Peyer's patch (tissue), 4 donors: Measurements from ENCODE around the gene AGAP5.

Experiments
- POLR2A ChIP-seq, 2 donors: fragments of 450-650 bp; IDR thresholded peaks; one replicate each; pipeline ENCODE4 v1.5.1; 2017; ENCODE audit warnings: antibody characterized with exemption in 2 of 2, mild to moderate bottlenecking in 2 of 2, moderate library complexity in 2 of 2
- TF ChIP-seq, protein P1 (sequence below), 6 experiments: fragments of 450-650 bp in 4 of 6; fragments of 200-600 bp in 2 of 6; sonication (generic) in 1 of 6; IDR thresholded peaks; one replicate each; pipeline ENCODE4 v1.5.1; 2017 to 2019; ENCODE audit warnings: antibody characterized with exemption in 6 of 6, mild to moderate bottlenecking in 3 of 6, moderate library complexity in 1 of 6

GRCh38 chr10:73649876-73650536 is 47.9 kb downstream of the AGAP5 start:
- TF ChIP-seq, protein P1, sequence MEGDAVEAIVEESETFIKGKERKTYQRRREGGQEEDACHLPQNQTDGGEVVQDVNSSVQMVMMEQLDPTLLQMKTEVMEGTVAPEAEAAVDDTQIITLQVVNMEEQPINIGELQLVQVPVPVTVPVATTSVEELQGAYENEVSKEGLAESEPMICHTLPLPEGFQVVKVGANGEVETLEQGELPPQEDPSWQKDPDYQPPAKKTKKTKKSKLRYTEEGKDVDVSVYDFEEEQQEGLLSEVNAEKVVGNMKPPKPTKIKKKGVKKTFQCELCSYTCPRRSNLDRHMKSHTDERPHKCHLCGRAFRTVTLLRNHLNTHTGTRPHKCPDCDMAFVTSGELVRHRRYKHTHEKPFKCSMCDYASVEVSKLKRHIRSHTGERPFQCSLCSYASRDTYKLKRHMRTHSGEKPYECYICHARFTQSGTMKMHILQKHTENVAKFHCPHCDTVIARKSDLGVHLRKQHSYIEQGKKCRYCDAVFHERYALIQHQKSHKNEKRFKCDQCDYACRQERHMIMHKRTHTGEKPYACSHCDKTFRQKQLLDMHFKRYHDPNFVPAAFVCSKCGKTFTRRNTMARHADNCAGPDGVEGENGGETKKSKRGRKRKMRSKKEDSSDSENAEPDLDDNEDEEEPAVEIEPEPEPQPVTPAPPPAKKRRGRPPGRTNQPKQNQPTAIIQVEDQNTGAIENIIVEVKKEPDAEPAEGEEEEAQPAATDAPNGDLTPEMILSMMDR (IDR thresholded peaks at IDR 0.05), result no peak
- no peak for TF ChIP-seq POLR2A (IDR thresholded peaks at IDR 0.05)
